GM18861 (cell line): ENCODE measurements around the gene ARMC2.

Source experiments
- ATAC-seq: cut with Tn5 transposase; IDR thresholded peaks from one replicate; pipeline ENCODE4 v1.9.1; 2021; ENCODE audit not compliant: unreplicated experiment

The ARMC2 gene

GRCh38 chr6:109009962-109010704 lies 161.9 kb downstream of the ARMC2 start:
- no peak for ATAC-seq

GRCh38 chr6:109010705-109011102 lies 162.5 kb downstream of the ARMC2 start:
- no peak for ATAC-seq

GRCh38 chr6:109013656-109014305 lies 165.6 kb downstream of the ARMC2 start:
- ATAC-seq = no peak

- no peak for ATAC-seq
Measured at GRCh38 chr6:109014606-109015005, 166.4 kb downstream of the ARMC2 start.

- no peak for ATAC-seq
Measured at GRCh38 chr6:109015176-109015575, 167.0 kb downstream of the ARMC2 start.

GRCh38 chr6:109019911-109020310 lies 171.7 kb downstream of the ARMC2 start:
- no peak for ATAC-seq

GRCh38 chr6:109021870-109022269 lies 173.6 kb downstream of the ARMC2 start:
- no peak for ATAC-seq

- no peak for ATAC-seq
Measured at GRCh38 chr6:109023356-109023925, 175.2 kb downstream of the ARMC2 start.
